Choroid plexus epithelial cell (primary cell): ENCODE results near the gene PARD6B.
A peak's percentile ranks its signal among the peaks of the same experiment; 100 is the strongest.

Source experiments
- DNase-seq: peaks from one replicate; pipeline ENCODE4 v3.0.0-alpha.2; 2010; ENCODE audit warnings: low read depth
- H3K4me3 ChIP-seq: 2 replicates; pipeline ENCODE4 v1.5.1; 2011; ENCODE audit warnings: low read depth, mild to moderate bottlenecking, control low read depth, low read length, moderate library complexity
- CTCF ChIP-seq: conservative IDR thresholded peaks from 2 replicates; pipeline ENCODE4 v1.5.1; 2011; ENCODE audit warnings: low read depth, mild to moderate bottlenecking, control low read depth, inconsistent platforms, low read length, moderate library complexity

Gene PARD6B

GRCh38 chr20:50689864-50690649 is 41.3 kb upstream of the PARD6B start:
- no peak for TF ChIP-seq CTCF
- peak overlapping the region; percentile 80 for H3K4me3 ChIP-seq
- peak; percentile 84 for DNase-seq

- H3K4me3 ChIP-seq = peak within 1 kb of the TSS; percentile 80
- TF ChIP-seq CTCF = no peak
- DNase-seq = peak; percentile 76
These were observed 40.5 kb upstream of the PARD6B start, which contains the start of gene RIPOR3 for GRCh38 chr20:50690650-50691572. TSS of gene RIPOR3 (minus strand) at chr20:50691542. CDS start at chr20:50691128, 414 bp downstream.

- no peak for TF ChIP-seq CTCF
- DNase-seq = peak; percentile 92
- H3K4me3 ChIP-seq = peak overlapping the region; percentile 80
These were observed 39.5 kb upstream of the PARD6B start for GRCh38 chr20:50691573-50692551.

GRCh38 chr20:50692552-50692933 is 38.8 kb upstream of the PARD6B start:
- no peak for TF ChIP-seq CTCF
- DNase-seq = no peak
- H3K4me3 ChIP-seq = no peak overlapping the region

- DNase-seq = peak; percentile 39
- no peak for TF ChIP-seq CTCF
- H3K4me3 ChIP-seq = no peak overlapping the region
These were observed 38.4 kb upstream of the PARD6B start for GRCh38 chr20:50693001-50693400.
